ENCODE measurements around the gene ZNF124. TPM values are rescaled to one million over a fixed set of nuclear protein-coding genes. Genes with fewer than 3 reads are reported as not detected.

ZNF124 gene
- total RNA-seq, 2 donors from 2014 or later: 10.2 to 22.6 TPM

- no peak for TF ChIP-seq CTCF (IDR thresholded peaks at IDR 0.05)
- no peak for DNase-seq (ENCODE audit: low spot score)
- Histone ChIP-seq H3K4me3 (no peak overlapping the region), H3K27me3 (no peaks in the 10 kb centered on the region), H3K9me3 (peaks cover 24 to 57% of the 10 kb centered on the region in 2 donors), H3K27ac (no peak overlapping the region), H3K4me1 (no peaks in the 10 kb centered on the region), H3K36me3 (peaks cover 56% of the 10 kb centered on the region)
Observed at GRCh38 chr1:247193958-247194357, 22.1 kb upstream of the ZNF124 start.

- no peaks in the 10 kb centered on the region for H3K27me3 ChIP-seq
- no peak for DNase-seq (ENCODE audit: low spot score)
- no peak overlapping the region for H3K27ac ChIP-seq
- H3K4me1 ChIP-seq: no peaks in the 10 kb centered on the region
- H3K4me3 ChIP-seq: no peak overlapping the region
- TF ChIP-seq CTCF (IDR thresholded peaks at IDR 0.05): no peak
- peaks cover 28% of the 10 kb centered on the region for H3K36me3 ChIP-seq
- peaks cover 30 to 91% of the 10 kb centered on the region in 2 donors for H3K9me3 ChIP-seq
Observed at GRCh38 chr1:247189981-247190798, 18.4 kb upstream of the ZNF124 start.

- Histone ChIP-seq H3K4me3 (no peak overlapping the region), H3K4me1 (no peaks in the 10 kb centered on the region), H3K36me3 (peaks cover 11% of the 10 kb centered on the region), H3K27ac (no peak overlapping the region), H3K27me3 (no peaks in the 10 kb centered on the region), H3K9me3 (peaks cover 18 to 51% of the 10 kb centered on the region in 2 donors)
- TF ChIP-seq CTCF (IDR thresholded peaks at IDR 0.05): no peak
- DNase-seq (ENCODE audit: low spot score): no peak
Observed at GRCh38 chr1:247185667-247186066, 13.8 kb upstream of the ZNF124 start.

- Histone ChIP-seq H3K27ac (no peak overlapping the region), H3K36me3 (no peaks in the 10 kb centered on the region), H3K9me3 (peaks cover 7 to 37% of the 10 kb centered on the region in 2 donors), H3K4me1 (no peaks in the 10 kb centered on the region), H3K27me3 (no peaks in the 10 kb centered on the region), H3K4me3 (no peak overlapping the region)
- no peak for DNase-seq (ENCODE audit: low spot score)
- TF ChIP-seq CTCF (IDR thresholded peaks at IDR 0.05): no peak
Observed at GRCh38 chr1:247184254-247184653, 12.4 kb upstream of the ZNF124 start.

GRCh38 chr1:247182994-247183393 is 11.2 kb upstream of the ZNF124 start:
- H3K4me3 ChIP-seq: no peak overlapping the region
- H3K36me3 ChIP-seq: no peaks in the 10 kb centered on the region
- no peak overlapping the region for H3K27ac ChIP-seq
- no peak for DNase-seq (ENCODE audit: low spot score)
- no peaks in the 10 kb centered on the region for H3K4me1 ChIP-seq
- no peaks in the 10 kb centered on the region for H3K27me3 ChIP-seq
- peaks cover 0 to 25% of the 10 kb centered on the region in 2 donors for H3K9me3 ChIP-seq
- no peak for TF ChIP-seq CTCF (IDR thresholded peaks at IDR 0.05)

Data from right atrium auricular region (tissue), 2 donors.